Neuronal stem cell (in vitro differentiated cells): ENCODE data around the gene HARS1.
"Not testable (repeated sequence)": the region's sequence is repeated elsewhere in the genome, so short reads cannot be mapped to it uniquely, and the experiment has no call there.

Experiments used
- DNase-seq: peaks from one replicate; pipeline ENCODE4 v3.0.0-alpha.2; 2013; ENCODE audit warnings: low spot score
- H2AFZ ChIP-seq: one replicate; pipeline ENCODE4 v1.6.1; 2013; ENCODE audit warnings: mild to moderate bottlenecking, low read length, inconsistent platforms
- H2AK5ac ChIP-seq: 2 replicates; pipeline ENCODE4 v1.6.1; 2013; ENCODE audit warnings: low read depth, mild to moderate bottlenecking, inconsistent platforms, low read length, moderate library complexity, mixed read lengths
- H2BK120ac ChIP-seq: 2 replicates; pipeline ENCODE4 v1.6.1; 2013; ENCODE audit warnings: low read depth, mild to moderate bottlenecking, inconsistent platforms, low read length, moderate library complexity, mixed read lengths
- H2BK12ac ChIP-seq: one replicate; pipeline ENCODE4 v1.6.1; 2013; ENCODE audit warnings: low read length, inconsistent platforms
- H2BK15ac ChIP-seq: 2 replicates; pipeline ENCODE4 v1.6.1; 2013; ENCODE audit warnings: mild to moderate bottlenecking, low read length, inconsistent platforms, mixed read lengths
- H2BK5ac ChIP-seq: one replicate; pipeline ENCODE4 v1.6.1; 2013; ENCODE audit warnings: inconsistent platforms, mild to moderate bottlenecking, low read length, moderate library complexity
- H3K14ac ChIP-seq: one replicate; pipeline ENCODE4 v1.6.1; 2013; ENCODE audit warnings: low read length, inconsistent platforms
- H3K18ac ChIP-seq: 2 replicates; pipeline ENCODE4 v1.6.1; 2013; ENCODE audit warnings: low read length, inconsistent platforms
- H3K23ac ChIP-seq: 2 replicates; pipeline ENCODE4 v1.6.1; 2013; ENCODE audit warnings: low read depth, mild to moderate bottlenecking, mixed read lengths, low read length, inconsistent platforms; ENCODE audit not compliant: poor library complexity
- H3K27ac ChIP-seq: replicated peaks from 3 replicates; pipeline ENCODE4 v1.5.1; 2013; ENCODE audit warnings: low read length, inconsistent platforms
- H3K27me3 ChIP-seq, 3 experiments: 2 replicates each; pipeline ENCODE4 v1.6.1; 2013; ENCODE audit warnings: low read length in 3 of 3, mild to moderate bottlenecking in 2 of 3, inconsistent platforms in 1 of 3, low read depth in 1 of 3, mixed read lengths in 1 of 3, moderate library complexity in 1 of 3; ENCODE audit not compliant: control insufficient read depth in 3 of 3, insufficient read depth in 3 of 3
- H3K36me3 ChIP-seq, 2 donors: replicated peaks in 1 of 2; 2 replicates each; pipeline ENCODE4 v1.6.1; 2013; ENCODE audit warnings: low read length in 2 of 2; ENCODE audit not compliant: control insufficient read depth in 2 of 2, insufficient read depth in 2 of 2
- H3K4ac ChIP-seq: 2 replicates; pipeline ENCODE4 v1.6.1; 2013; ENCODE audit warnings: inconsistent platforms, mild to moderate bottlenecking, low read length, moderate library complexity
- H3K4me1 ChIP-seq, 2 donors: 1 replicate in 1 of 2; 2 replicates in 1 of 2; pipeline ENCODE4 v1.6.1; 2013; ENCODE audit warnings: low read length in 2 of 2, low read depth in 1 of 2; ENCODE audit not compliant: control insufficient read depth in 2 of 2, insufficient read depth in 1 of 2
- H3K4me2 ChIP-seq: one replicate; pipeline ENCODE4 v1.6.1; 2013; ENCODE audit warnings: mild to moderate bottlenecking, low read length, inconsistent platforms; ENCODE audit not compliant: insufficient read depth, poor library complexity, severe bottlenecking
- H3K4me3 ChIP-seq, 2 donors: 2 replicates each; pipeline ENCODE4 v1.5.1; 2013; ENCODE audit warnings: low read length in 2 of 2, mild to moderate bottlenecking in 2 of 2, inconsistent platforms in 1 of 2, moderate library complexity in 1 of 2
- H3K79me1 ChIP-seq: one replicate; pipeline ENCODE4 v1.6.1; 2013; ENCODE audit warnings: low read depth, mild to moderate bottlenecking, inconsistent platforms, low read length, moderate library complexity
- H3K9ac ChIP-seq: one replicate; pipeline ENCODE4 v1.6.1; 2013; ENCODE audit warnings: mild to moderate bottlenecking, low read depth, low read length, inconsistent platforms; ENCODE audit not compliant: poor library complexity
- H3K9me3 ChIP-seq, 2 donors: replicated peaks in 1 of 2; 2 replicates each; pipeline versions ENCODE3 to v1.6.1; 2013; ENCODE audit warnings: low read length in 2 of 2, mild to moderate bottlenecking in 2 of 2, inconsistent platforms in 1 of 2, low read depth in 1 of 2, mixed read lengths in 1 of 2, moderate library complexity in 1 of 2; ENCODE audit not compliant: control insufficient read depth in 2 of 2, insufficient read depth in 1 of 2
- H4K8ac ChIP-seq: one replicate; pipeline ENCODE4 v1.6.1; 2013; ENCODE audit warnings: low read depth, mild to moderate bottlenecking, inconsistent platforms, low read length, moderate library complexity
- H4K91ac ChIP-seq: one replicate; pipeline ENCODE4 v1.6.1; 2013; ENCODE audit warnings: low read length, low read depth, mild to moderate bottlenecking, inconsistent platforms; ENCODE audit not compliant: poor library complexity
- WGBS, 2 donors: extraction: QIAGEN DNeasy Blood & Tissue Kit; methylation state at CpG; one replicate each; pipeline ENCODE4 v1.1.7; 2013; ENCODE audit warnings: missing lambda C conversion rate in 2 of 2, mixed read lengths in 1 of 2; ENCODE audit not compliant: insufficient read length in 2 of 2, insufficient replicate concordance in 1 of 2; ENCODE audit errors: extremely low coverage in 2 of 2; 5-methylcytosine and 5-hydroxymethylcytosine counted together

Gene HARS1

GRCh38 chr5:140708787-140709186 lies 17.6 kb upstream of the HARS1 start:
- H4K91ac ChIP-seq, H4K8ac ChIP-seq, H3K27ac ChIP-seq, H2AK5ac ChIP-seq, DNase-seq, H3K18ac ChIP-seq, H3K4me3 ChIP-seq, H2BK15ac ChIP-seq, H2BK5ac ChIP-seq, H2BK120ac ChIP-seq, H3K14ac ChIP-seq, H3K9me3 ChIP-seq, H3K23ac ChIP-seq, H3K4me1 ChIP-seq, H3K4ac ChIP-seq, H2AFZ ChIP-seq, H3K79me1 ChIP-seq, H3K9ac ChIP-seq, H3K4me2 ChIP-seq, H2BK12ac ChIP-seq, H3K27me3 ChIP-seq: not testable (repeated sequence)
- peaks cover 16 to 40% of the 10 kb centered on the region in 2 donors for H3K36me3 ChIP-seq
- no CpG with 5 or more reads among the region's 9 CpGs for WGBS, 2 donors

- H2BK120ac ChIP-seq = no peak overlapping the region
Observed at GRCh38 chr5:140707812-140708211, 16.6 kb upstream of the HARS1 start.

GRCh38 chr5:140700177-140701144 lies 9.3 kb upstream of the HARS1 start, which contains the start of gene ZMAT2:
TSS of gene ZMAT2 (plus strand) at chr5:140700447. CDS start at chr5:140700461, 14 bp downstream.
- H3K4ac ChIP-seq = no peak within 1 kb of the TSS
- no CpG with 5 or more reads among the region's 44 CpGs for WGBS, 2 donors
- peak within 1 kb of the TSS; percentile 40 for H3K23ac ChIP-seq
- no peak within 1 kb of the TSS for H3K27ac ChIP-seq
- H3K4me2 ChIP-seq = peak within 1 kb of the TSS; percentile 69
- H2AK5ac ChIP-seq = no peak within 1 kb of the TSS
- H2AFZ ChIP-seq = peak within 1 kb of the TSS; percentile 76
- H3K36me3 ChIP-seq = peaks cover 44 to 93% of the 10 kb centered on the region in 2 donors
- peak; percentile 93 for DNase-seq
- no peak within 1 kb of the TSS for H3K14ac ChIP-seq
- H3K27me3 ChIP-seq = no peaks in the 10 kb centered on the region
- no peaks in the 10 kb centered on the region for H3K9me3 ChIP-seq
- peaks cover 4 to 9% of the 10 kb centered on the region in 2 donors for H3K4me1 ChIP-seq
- H4K8ac ChIP-seq = no peak within 1 kb of the TSS
- H2BK12ac ChIP-seq = no peak within 1 kb of the TSS
- peak within 1 kb of the TSS; percentile 87 for H3K9ac ChIP-seq
- peaks cover 6% of the 10 kb centered on the region for H3K79me1 ChIP-seq
- no peak within 1 kb of the TSS for H2BK15ac ChIP-seq
- no peak within 1 kb of the TSS for H2BK120ac ChIP-seq
- H2BK5ac ChIP-seq = no peak within 1 kb of the TSS
- H3K4me3 ChIP-seq = peak within 1 kb of the TSS; percentile 78 to 86
- H4K91ac ChIP-seq = no peak within 1 kb of the TSS
- peak within 1 kb of the TSS; percentile 36 for H3K18ac ChIP-seq

More at GRCh38 chr5:140707812-140708211, 16.6 kb upstream of the HARS1 start:
- H3K14ac ChIP-seq = no peak overlapping the region
- H3K9ac ChIP-seq = no peak overlapping the region
- no peak overlapping the region for H3K4ac ChIP-seq
- H2BK15ac ChIP-seq = no peak overlapping the region
- peaks cover 20 to 49% of the 10 kb centered on the region in 2 donors for H3K36me3 ChIP-seq
- H3K4me2 ChIP-seq = no peak overlapping the region
- H2BK5ac ChIP-seq = no peak overlapping the region
- no peak overlapping the region for H2AK5ac ChIP-seq
- H4K8ac ChIP-seq = no peak overlapping the region
- no CpG with 5 or more reads among the region's 4 CpGs for WGBS, 2 donors
- H3K27ac ChIP-seq = no peak overlapping the region
- no peak overlapping the region for H3K18ac ChIP-seq
- DNase-seq = no peak
- no peak overlapping the region for H2BK12ac ChIP-seq
- H3K27me3 ChIP-seq = no peaks in the 10 kb centered on the region
- no peak overlapping the region for H3K4me3 ChIP-seq
- H3K79me1 ChIP-seq = no peaks in the 10 kb centered on the region
- no peak overlapping the region for H3K23ac ChIP-seq
- no peak overlapping the region for H4K91ac ChIP-seq
- no peak overlapping the region for H2AFZ ChIP-seq
- no peaks in the 10 kb centered on the region for H3K4me1 ChIP-seq
- H3K9me3 ChIP-seq = no peaks in the 10 kb centered on the region

- peaks cover 6 to 12% of the 10 kb centered on the region in 2 donors for H3K4me1 ChIP-seq
- no peak overlapping the region for H2BK15ac ChIP-seq
- no peak overlapping the region for H3K4ac ChIP-seq
- no peak overlapping the region for H3K4me3 ChIP-seq
- H2AK5ac ChIP-seq = no peak overlapping the region
- H2BK120ac ChIP-seq = no peak overlapping the region
- no peak overlapping the region for H2AFZ ChIP-seq
- WGBS, 2 donors = no CpG with 5 or more reads among the region's 4 CpGs
- no peak overlapping the region for H4K8ac ChIP-seq
- H3K27ac ChIP-seq = no peak overlapping the region
- H3K18ac ChIP-seq = no peak overlapping the region
- peaks cover 6% of the 10 kb centered on the region for H3K79me1 ChIP-seq
- no peak overlapping the region for H2BK5ac ChIP-seq
- peaks cover 36 to 82% of the 10 kb centered on the region in 2 donors for H3K36me3 ChIP-seq
- H3K9me3 ChIP-seq = no peaks in the 10 kb centered on the region
- no peak overlapping the region for H3K23ac ChIP-seq
- H4K91ac ChIP-seq = no peak overlapping the region
- DNase-seq = no peak
- H2BK12ac ChIP-seq = no peak overlapping the region
- H3K27me3 ChIP-seq = no peaks in the 10 kb centered on the region
- no peak overlapping the region for H3K14ac ChIP-seq
- H3K4me2 ChIP-seq = no peak overlapping the region
- no peak overlapping the region for H3K9ac ChIP-seq
Observed at GRCh38 chr5:140696891-140697492, 5.8 kb upstream of the HARS1 start.
